Measurements from ENCODE around the gene NAT10.

Gene NAT10

GRCh38 chr11:34150494-34151151, 45.2 kb downstream of the NAT10 start:
- DNase-seq, result no peak

GRCh38 chr11:34151166-34151565, 45.7 kb downstream of the NAT10 start:
- DNase-seq, result no peak

GRCh38 chr11:34151916-34152845, 46.8 kb downstream of the NAT10 start:
- no peak for DNase-seq

- DNase-seq, result no peak
Measured at GRCh38 chr11:34154059-34154875, 48.8 kb downstream of the NAT10 start.

GRCh38 chr11:34155057-34155756, 49.8 kb downstream of the NAT10 start:
- no peak for DNase-seq

GRCh38 chr11:34155757-34156062, 50.3 kb downstream of the NAT10 start:
- DNase-seq, result no peak

GRCh38 chr11:34157163-34157562, 51.7 kb downstream of the NAT10 start:
- DNase-seq, result no peak

- DNase-seq, result no peak
Measured at GRCh38 chr11:34158661-34159060, 53.2 kb downstream of the NAT10 start.

GRCh38 chr11:34160049-34160721, 54.8 kb downstream of the NAT10 start:
- no peak for DNase-seq

GRCh38 chr11:34160791-34161190, 55.4 kb downstream of the NAT10 start:
- DNase-seq, result no peak

GRCh38 chr11:34161361-34161760, 55.9 kb downstream of the NAT10 start:
- no peak for DNase-seq

GRCh38 chr11:34161812-34162492, 56.5 kb downstream of the NAT10 start:
- no peak for DNase-seq

- DNase-seq, result no peak
Measured at GRCh38 chr11:34162493-34162820, 57.0 kb downstream of the NAT10 start.

- no peak for DNase-seq
Measured at GRCh38 chr11:34162856-34163255, 57.4 kb downstream of the NAT10 start.

GRCh38 chr11:34165121-34165520, 59.7 kb downstream of the NAT10 start:
- no peak for DNase-seq

GRCh38 chr11:34165786-34166555, 60.5 kb downstream of the NAT10 start:
- DNase-seq, result no peak

- DNase-seq, result no peak
Measured at GRCh38 chr11:34166806-34167740, 61.6 kb downstream of the NAT10 start.

GRCh38 chr11:34167961-34168360, 62.5 kb downstream of the NAT10 start:
- DNase-seq, result no peak

- no peak for DNase-seq
Measured at GRCh38 chr11:34168642-34169420, 63.4 kb downstream of the NAT10 start.
